ENCODE data around the gene MYDGF. TPM values are rescaled to one million over a fixed set of nuclear protein-coding genes. Genes with fewer than 3 reads are reported as not detected.

MYDGF gene
- total and polyA plus RNA-seq, 4 donors: 85.1 to 222 (median 144) TPM

- peaks cover 13 to 47% (median 32%) of the 10 kb centered on the region in 4 donors for H3K4me1 ChIP-seq (ENCODE audit: control insufficient read depth in 4 of 4, insufficient read depth in 4 of 4, low read length in 3 of 4)
- WGBS: 93% methylated on average over 27 of the region's 27 CpGs
- no peak overlapping the region for H3K27ac ChIP-seq (ENCODE audit: low read depth in 1 of 2, low read length in 2 of 2)
Measured at GRCh38 chr19:4692251-4693077, 22.3 kb upstream of the MYDGF start.

More at GRCh38 chr19:4692251-4693077, 22.3 kb upstream of the MYDGF start:
- Histone ChIP-seq H3K9ac (ENCODE audit: low read depth in 1 of 2, low read length in 2 of 2) (no peak overlapping the region), H3K4me3 (ENCODE audit: low read depth in 1 of 3, low read length in 3 of 3) (no peak overlapping the region), H3K27me3 (ENCODE audit: control insufficient read depth in 4 of 4, insufficient read depth in 4 of 4, low read length in 3 of 4) (no peaks in the 10 kb centered on the region), H3K9me3 (ENCODE audit: control insufficient read depth in 4 of 4, low read length in 3 of 4) (no peaks in the 10 kb centered on the region), H3K36me3 (ENCODE audit: control insufficient read depth in 4 of 4, insufficient read depth in 3 of 4, low read depth in 1 of 4, low read length in 3 of 4) (peaks cover 24 to 50% (median 32%) of the 10 kb centered on the region in 4 donors)
- no peak for DNase-seq (ENCODE audit: low spot score)
- TF ChIP-seq FOXA1 (IDR thresholded peaks at IDR 0.05): no peak
- TF ChIP-seq, protein P1, sequence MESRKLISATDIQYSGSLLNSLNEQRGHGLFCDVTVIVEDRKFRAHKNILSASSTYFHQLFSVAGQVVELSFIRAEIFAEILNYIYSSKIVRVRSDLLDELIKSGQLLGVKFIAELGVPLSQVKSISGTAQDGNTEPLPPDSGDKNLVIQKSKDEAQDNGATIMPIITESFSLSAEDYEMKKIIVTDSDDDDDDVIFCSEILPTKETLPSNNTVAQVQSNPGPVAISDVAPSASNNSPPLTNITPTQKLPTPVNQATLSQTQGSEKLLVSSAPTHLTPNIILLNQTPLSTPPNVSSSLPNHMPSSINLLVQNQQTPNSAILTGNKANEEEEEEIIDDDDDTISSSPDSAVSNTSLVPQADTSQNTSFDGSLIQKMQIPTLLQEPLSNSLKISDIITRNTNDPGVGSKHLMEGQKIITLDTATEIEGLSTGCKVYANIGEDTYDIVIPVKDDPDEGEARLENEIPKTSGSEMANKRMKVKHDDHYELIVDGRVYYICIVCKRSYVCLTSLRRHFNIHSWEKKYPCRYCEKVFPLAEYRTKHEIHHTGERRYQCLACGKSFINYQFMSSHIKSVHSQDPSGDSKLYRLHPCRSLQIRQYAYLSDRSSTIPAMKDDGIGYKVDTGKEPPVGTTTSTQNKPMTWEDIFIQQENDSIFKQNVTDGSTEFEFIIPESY (IDR thresholded peaks at IDR 0.05): no peak
- TF ChIP-seq, protein P2, sequence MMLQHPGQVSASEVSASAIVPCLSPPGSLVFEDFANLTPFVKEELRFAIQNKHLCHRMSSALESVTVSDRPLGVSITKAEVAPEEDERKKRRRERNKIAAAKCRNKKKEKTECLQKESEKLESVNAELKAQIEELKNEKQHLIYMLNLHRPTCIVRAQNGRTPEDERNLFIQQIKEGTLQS (IDR thresholded peaks at IDR 0.05): no peak
- TF ChIP-seq GABPA (IDR thresholded peaks at IDR 0.05 in 1 of 2, conservative IDR thresholded peaks at IDR 0.05 in 1 of 2): no peak
- TF ChIP-seq, protein P3, sequence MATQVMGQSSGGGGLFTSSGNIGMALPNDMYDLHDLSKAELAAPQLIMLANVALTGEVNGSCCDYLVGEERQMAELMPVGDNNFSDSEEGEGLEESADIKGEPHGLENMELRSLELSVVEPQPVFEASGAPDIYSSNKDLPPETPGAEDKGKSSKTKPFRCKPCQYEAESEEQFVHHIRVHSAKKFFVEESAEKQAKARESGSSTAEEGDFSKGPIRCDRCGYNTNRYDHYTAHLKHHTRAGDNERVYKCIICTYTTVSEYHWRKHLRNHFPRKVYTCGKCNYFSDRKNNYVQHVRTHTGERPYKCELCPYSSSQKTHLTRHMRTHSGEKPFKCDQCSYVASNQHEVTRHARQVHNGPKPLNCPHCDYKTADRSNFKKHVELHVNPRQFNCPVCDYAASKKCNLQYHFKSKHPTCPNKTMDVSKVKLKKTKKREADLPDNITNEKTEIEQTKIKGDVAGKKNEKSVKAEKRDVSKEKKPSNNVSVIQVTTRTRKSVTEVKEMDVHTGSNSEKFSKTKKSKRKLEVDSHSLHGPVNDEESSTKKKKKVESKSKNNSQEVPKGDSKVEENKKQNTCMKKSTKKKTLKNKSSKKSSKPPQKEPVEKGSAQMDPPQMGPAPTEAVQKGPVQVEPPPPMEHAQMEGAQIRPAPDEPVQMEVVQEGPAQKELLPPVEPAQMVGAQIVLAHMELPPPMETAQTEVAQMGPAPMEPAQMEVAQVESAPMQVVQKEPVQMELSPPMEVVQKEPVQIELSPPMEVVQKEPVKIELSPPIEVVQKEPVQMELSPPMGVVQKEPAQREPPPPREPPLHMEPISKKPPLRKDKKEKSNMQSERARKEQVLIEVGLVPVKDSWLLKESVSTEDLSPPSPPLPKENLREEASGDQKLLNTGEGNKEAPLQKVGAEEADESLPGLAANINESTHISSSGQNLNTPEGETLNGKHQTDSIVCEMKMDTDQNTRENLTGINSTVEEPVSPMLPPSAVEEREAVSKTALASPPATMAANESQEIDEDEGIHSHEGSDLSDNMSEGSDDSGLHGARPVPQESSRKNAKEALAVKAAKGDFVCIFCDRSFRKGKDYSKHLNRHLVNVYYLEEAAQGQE (IDR thresholded peaks at IDR 0.05): no peak
- TF ChIP-seq RXRA (IDR thresholded peaks at IDR 0.05): no peak
- TF ChIP-seq, protein P4, sequence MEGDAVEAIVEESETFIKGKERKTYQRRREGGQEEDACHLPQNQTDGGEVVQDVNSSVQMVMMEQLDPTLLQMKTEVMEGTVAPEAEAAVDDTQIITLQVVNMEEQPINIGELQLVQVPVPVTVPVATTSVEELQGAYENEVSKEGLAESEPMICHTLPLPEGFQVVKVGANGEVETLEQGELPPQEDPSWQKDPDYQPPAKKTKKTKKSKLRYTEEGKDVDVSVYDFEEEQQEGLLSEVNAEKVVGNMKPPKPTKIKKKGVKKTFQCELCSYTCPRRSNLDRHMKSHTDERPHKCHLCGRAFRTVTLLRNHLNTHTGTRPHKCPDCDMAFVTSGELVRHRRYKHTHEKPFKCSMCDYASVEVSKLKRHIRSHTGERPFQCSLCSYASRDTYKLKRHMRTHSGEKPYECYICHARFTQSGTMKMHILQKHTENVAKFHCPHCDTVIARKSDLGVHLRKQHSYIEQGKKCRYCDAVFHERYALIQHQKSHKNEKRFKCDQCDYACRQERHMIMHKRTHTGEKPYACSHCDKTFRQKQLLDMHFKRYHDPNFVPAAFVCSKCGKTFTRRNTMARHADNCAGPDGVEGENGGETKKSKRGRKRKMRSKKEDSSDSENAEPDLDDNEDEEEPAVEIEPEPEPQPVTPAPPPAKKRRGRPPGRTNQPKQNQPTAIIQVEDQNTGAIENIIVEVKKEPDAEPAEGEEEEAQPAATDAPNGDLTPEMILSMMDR (IDR thresholded peaks at IDR 0.05; ENCODE audit: low read depth, low read length, missing input control): no peak
- TF ChIP-seq FOXA2 (IDR thresholded peaks at IDR 0.05): no peak
- TF ChIP-seq, protein P5, sequence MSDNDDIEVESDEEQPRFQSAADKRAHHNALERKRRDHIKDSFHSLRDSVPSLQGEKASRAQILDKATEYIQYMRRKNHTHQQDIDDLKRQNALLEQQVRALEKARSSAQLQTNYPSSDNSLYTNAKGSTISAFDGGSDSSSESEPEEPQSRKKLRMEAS (IDR thresholded peaks at IDR 0.05): no peak
- TF ChIP-seq NR2F2 (IDR thresholded peaks at IDR 0.05): no peak
- TF ChIP-seq TAF1 (conservative IDR thresholded peaks at IDR 0.05): no peak
- TF ChIP-seq HNF4G (IDR thresholded peaks at IDR 0.05): no peak
- no peak for TF ChIP-seq HNF4A (conservative IDR thresholded peaks at IDR 0.05)

Data from liver (tissue), 9 donors.